ENCODE data around the gene FCMR.

FCMR gene

DNA sequence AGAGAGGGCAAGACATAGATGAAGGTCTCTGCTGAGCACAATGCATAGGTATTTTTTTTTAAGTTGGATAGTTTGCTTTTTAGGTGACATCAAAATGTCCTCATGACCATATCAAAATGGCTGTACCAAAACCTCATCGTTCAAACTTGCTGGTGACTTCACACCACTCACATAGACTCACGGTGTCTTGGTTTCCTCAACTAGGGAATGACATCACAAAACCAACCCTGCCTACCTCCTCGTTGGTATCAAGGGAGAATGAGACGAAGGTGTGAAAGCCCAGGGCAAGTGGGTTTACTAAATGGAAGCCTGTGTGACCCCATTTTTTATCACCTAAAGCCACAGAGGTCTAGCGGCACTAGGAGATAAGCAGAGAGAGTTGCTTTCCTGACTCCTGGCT is 23.0 kb upstream of the FCMR start:
- in situ Hi-C loops (cut with MboI; ENCODE audit: low sequenced_read_pairs, unreplicated experiment), result no loop called here
- no peak for DNase-seq (ENCODE audit: low spot score)
- TF ChIP-seq, protein P1, sequence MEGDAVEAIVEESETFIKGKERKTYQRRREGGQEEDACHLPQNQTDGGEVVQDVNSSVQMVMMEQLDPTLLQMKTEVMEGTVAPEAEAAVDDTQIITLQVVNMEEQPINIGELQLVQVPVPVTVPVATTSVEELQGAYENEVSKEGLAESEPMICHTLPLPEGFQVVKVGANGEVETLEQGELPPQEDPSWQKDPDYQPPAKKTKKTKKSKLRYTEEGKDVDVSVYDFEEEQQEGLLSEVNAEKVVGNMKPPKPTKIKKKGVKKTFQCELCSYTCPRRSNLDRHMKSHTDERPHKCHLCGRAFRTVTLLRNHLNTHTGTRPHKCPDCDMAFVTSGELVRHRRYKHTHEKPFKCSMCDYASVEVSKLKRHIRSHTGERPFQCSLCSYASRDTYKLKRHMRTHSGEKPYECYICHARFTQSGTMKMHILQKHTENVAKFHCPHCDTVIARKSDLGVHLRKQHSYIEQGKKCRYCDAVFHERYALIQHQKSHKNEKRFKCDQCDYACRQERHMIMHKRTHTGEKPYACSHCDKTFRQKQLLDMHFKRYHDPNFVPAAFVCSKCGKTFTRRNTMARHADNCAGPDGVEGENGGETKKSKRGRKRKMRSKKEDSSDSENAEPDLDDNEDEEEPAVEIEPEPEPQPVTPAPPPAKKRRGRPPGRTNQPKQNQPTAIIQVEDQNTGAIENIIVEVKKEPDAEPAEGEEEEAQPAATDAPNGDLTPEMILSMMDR (IDR thresholded peaks at IDR 0.05; ENCODE audit: borderline replicate concordance, control extremely low read depth, extremely low read depth, insufficient read depth, missing control alignments), result no peak

DNA sequence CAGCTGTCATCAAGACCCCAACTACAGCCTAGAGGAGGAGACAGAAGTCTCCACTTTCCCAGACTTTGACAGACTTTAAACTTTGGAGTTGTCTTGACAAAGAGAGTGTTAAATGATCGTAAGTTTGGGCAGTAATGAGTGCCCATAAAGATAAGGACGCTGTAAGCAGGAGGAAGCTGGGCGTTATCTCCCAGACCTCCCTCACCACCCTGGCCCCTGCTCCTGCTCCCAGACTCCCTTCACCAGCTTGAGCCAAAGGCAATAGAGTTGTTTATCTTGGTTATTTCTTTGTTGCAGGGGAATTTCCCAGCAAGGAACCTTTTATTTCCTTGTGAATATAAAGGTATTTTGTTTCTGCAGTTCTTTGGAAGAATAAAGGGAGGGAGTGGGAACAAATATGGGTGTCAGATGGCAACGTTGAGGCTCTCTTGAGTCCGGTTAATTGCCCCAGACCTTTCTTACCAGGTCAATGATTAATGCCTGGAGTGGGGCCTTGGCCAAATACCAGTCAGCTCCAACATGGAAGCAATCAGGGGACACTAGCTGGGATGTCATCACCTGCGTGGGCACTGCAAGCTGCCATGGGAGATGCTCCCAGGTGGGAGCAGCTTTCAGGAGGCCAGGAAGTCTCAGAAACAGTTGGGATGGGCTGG is 20.2 kb upstream of the FCMR start:
- TF ChIP-seq, protein P1 (IDR thresholded peaks at IDR 0.05; ENCODE audit: borderline replicate concordance, control extremely low read depth, extremely low read depth, insufficient read depth, missing control alignments), result no peak

DNA sequence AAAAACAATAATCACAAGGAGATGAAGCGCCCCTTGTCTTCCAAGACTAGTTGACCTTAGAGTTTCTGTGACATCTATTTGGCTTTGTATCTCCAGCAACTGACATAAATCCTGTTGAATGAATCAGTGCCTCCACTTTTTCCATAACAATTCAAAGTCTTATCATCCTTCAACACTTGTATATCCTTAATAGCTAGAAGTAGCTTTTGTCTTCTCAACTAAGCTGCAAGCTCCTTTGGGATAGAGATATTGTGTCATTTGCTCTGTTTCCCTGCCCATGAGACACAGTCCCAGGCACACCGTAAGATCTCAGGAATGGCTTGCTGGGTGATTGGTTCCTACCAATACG is 18.8 kb upstream of the FCMR start:
- no peak for DNase-seq (ENCODE audit: low spot score)
- in situ Hi-C loops (cut with MboI; ENCODE audit: low sequenced_read_pairs, unreplicated experiment), result no loop called here
- TF ChIP-seq, protein P1 (IDR thresholded peaks at IDR 0.05; ENCODE audit: borderline replicate concordance, control extremely low read depth, extremely low read depth, insufficient read depth, missing control alignments), result no peak

More for the DNA sequence above, 20.2 kb upstream of the FCMR start:
- in situ Hi-C loops (cut with MboI; ENCODE audit: low sequenced_read_pairs, unreplicated experiment), result no loop called here
- no peak for DNase-seq (ENCODE audit: low spot score)

DNA sequence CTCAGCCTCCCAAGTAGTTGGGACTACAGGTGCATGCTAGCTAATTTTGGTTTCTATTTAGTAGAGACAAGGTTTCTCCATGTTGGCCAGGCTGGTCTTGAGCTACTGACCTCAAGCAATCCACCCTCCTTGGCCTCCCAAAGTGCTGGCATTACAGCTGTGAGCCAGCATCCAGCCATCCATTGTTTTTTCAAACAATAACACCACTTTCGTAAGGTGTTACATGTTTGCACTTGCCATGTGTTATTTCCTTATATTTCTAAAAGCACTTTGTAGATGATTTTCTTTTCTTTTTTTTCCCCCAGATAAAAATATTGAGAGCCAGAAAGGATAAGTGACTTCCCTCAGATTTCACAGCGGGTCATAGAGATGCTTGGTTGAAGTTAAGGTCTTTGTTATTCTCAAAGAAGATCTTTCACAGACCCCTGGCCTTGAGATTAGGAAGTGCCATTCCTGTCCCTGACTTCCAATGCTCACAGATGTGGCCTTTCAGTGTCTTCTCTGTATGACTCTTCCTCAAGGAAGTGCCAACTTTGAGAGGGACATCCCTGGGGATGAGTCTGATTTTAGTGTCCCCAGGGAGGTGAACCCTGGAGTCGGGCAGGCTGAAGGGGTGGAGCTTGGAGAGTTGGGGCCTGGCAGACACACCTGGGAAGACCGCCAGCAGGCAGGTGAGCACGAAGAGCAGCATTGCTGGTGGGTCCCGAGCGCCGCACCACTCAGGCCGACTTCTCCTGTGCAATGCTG is 18.3 kb upstream of the FCMR start:
- in situ Hi-C loops (cut with MboI; ENCODE audit: low sequenced_read_pairs, unreplicated experiment), result no loop called here
- no peak for DNase-seq (ENCODE audit: low spot score)
- TF ChIP-seq, protein P1 (IDR thresholded peaks at IDR 0.05; ENCODE audit: borderline replicate concordance, control extremely low read depth, extremely low read depth, insufficient read depth, missing control alignments), result no peak

DNA sequence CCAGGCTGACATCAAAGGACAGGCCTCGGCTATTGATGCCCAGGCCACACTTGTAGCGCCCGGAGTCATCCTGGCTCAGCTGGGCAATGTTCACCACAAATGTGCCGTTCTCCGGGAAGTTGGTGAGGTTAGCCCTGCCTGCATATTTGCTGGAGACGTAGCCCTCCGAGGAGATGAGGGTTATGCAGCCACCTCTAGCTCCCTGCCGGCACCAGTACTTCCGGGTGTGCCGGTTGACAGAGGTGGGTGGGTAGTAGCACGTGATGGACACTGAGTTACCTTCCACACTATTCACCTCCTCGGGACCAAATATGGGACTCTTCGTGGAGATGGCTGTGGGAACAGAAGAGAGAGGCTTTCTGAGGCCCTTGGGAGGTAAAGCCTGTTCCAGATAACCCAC is 17.4 kb upstream of the FCMR start:
- DNase-seq (ENCODE audit: low spot score), result no peak
- TF ChIP-seq, protein P1 (IDR thresholded peaks at IDR 0.05; ENCODE audit: borderline replicate concordance, control extremely low read depth, extremely low read depth, insufficient read depth, missing control alignments), result no peak
- in situ Hi-C loops (cut with MboI; ENCODE audit: low sequenced_read_pairs, unreplicated experiment), result no loop called here

DNA sequence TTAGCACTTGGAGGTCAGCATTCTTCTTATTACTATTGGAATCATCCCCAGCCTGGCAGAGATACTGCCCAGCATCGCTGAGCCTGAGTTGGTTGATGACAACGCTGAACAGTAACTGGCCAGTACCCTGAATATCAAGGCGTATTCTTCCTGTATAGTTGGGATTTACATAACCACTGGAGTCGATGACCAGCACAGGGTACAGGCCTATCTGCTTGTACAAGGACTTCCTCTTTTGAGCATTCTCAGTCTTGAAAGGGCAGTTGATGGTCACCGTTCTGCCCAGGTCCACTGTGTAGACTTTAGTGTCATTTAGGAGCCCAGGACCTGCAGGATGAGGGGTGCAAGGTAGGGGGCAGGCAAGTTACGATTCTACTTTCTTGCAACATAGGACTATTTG is 15.7 kb upstream of the FCMR start:
- TF ChIP-seq, protein P1 (IDR thresholded peaks at IDR 0.05; ENCODE audit: borderline replicate concordance, control extremely low read depth, extremely low read depth, insufficient read depth, missing control alignments), result no peak
- in situ Hi-C loops (cut with MboI; ENCODE audit: low sequenced_read_pairs, unreplicated experiment), result no loop called here
- DNase-seq (ENCODE audit: low spot score), result no peak

Measured in GM13976 (cell line).